HEK293 (cell line): Measurements from ENCODE around the gene MAP3K4.
A peak's percentile ranks its signal among the peaks of the same experiment; 100 is the strongest.
"Not testable (repeated sequence)": the region's sequence is repeated elsewhere in the genome, so short reads cannot be mapped to it uniquely, and the experiment has no call there.

ENCODE experiments used
- CTCF ChIA-PET: fragments of 350-600 bp; formaldehyde crosslinking; extraction: SDS; loops from one replicate; lab custom pipeline; 2021; ENCODE audit warnings: antibody characterized with exemption; lab: Yijun Ruan, JAX
- POLR2A ChIA-PET: fragments of 300-600 bp; formaldehyde crosslinking; extraction: SDS; loops from one replicate; lab custom pipeline; 2020; ENCODE audit warnings: antibody characterized with exemption, inconsistent platforms; lab: Yijun Ruan, JAX
- H3K27ac ChIP-seq: fragments of 200-500 bp; sonication (Bioruptor generic); 2 replicates; pipeline ENCODE4 v1.5.1; 2014; ENCODE audit warnings: low read depth, low read length, control low read depth, inconsistent platforms; ENCODE audit errors: extremely low read depth
- H3K36me3 ChIP-seq, 2 experiments: fragments of 200-500 bp in 1 of 2; sonication (Bioruptor generic) in 1 of 2; 1 replicate in 1 of 2; 2 replicates in 1 of 2; pipeline ENCODE4 v1.5.1; 2014 to 2017; ENCODE audit warnings: inconsistent platforms in 2 of 2, low read length in 2 of 2; ENCODE audit not compliant: control insufficient read depth in 2 of 2, insufficient read depth in 1 of 2
- H3K4me1 ChIP-seq: fragments of 200-500 bp; sonication (Bioruptor generic); 2 replicates; pipeline ENCODE4 v1.5.1; 2014; ENCODE audit warnings: mild to moderate bottlenecking, low read length, inconsistent platforms; ENCODE audit not compliant: control insufficient read depth, insufficient read depth
- H3K4me3 ChIP-seq: 2 replicates; pipeline ENCODE4 v1.5.1; 2011; ENCODE audit warnings: low read depth, mild to moderate bottlenecking, control low read depth, low read length, moderate library complexity
- H3K9me3 ChIP-seq: fragments of 200-500 bp; sonication (Bioruptor generic); 2 replicates; pipeline ENCODE4 v1.5.1; 2014; ENCODE audit warnings: low read depth, low read length, inconsistent platforms; ENCODE audit not compliant: control insufficient read depth, insufficient read depth
- ATF2 ChIP-seq: fragments of 450-650 bp; formaldehyde crosslinking; IDR thresholded peaks from 2 replicates; pipeline ENCODE4 v1.5.1; 2016; ENCODE audit warnings: missing biosample characterization, missing genetic modification characterization, low read depth
- BCL11B ChIP-seq: fragments of 450-650 bp; formaldehyde crosslinking; IDR thresholded peaks from 2 replicates; pipeline ENCODE4 v1.5.1; 2016; ENCODE audit warnings: low read depth, missing biosample characterization, missing genetic modification characterization
- HOXA7 ChIP-seq: sonication (generic); formaldehyde crosslinking; IDR thresholded peaks from 2 replicates; pipeline ENCODE4 v1.8.1; 2022; ENCODE audit warnings: missing genetic modification reagents, borderline replicate concordance
- HOXC10 ChIP-seq: sonication (generic); formaldehyde crosslinking; IDR thresholded peaks from 2 replicates; pipeline ENCODE4 v1.8.1; 2023; ENCODE audit warnings: mild to moderate bottlenecking, missing genetic modification reagents
- KLF7 ChIP-seq: fragments of 450-650 bp; formaldehyde crosslinking; IDR thresholded peaks from 2 replicates; pipeline ENCODE4 v1.5.1; 2016; ENCODE audit warnings: missing biosample characterization, missing genetic modification characterization, borderline replicate concordance
- OSR2 ChIP-seq: fragments of 450-650 bp; formaldehyde crosslinking; IDR thresholded peaks from 2 replicates; pipeline ENCODE4 v1.5.1; 2016; ENCODE audit warnings: missing biosample characterization, missing genetic modification characterization
- SETDB1 ChIP-seq: IDR thresholded peaks from one replicate; pipeline ENCODE4 v1.6.1; 2017; ENCODE audit warnings: mild to moderate bottlenecking, low read length, moderate library complexity, mixed read lengths; ENCODE audit not compliant: insufficient read length
- WT1 ChIP-seq: fragments of 450-650 bp; formaldehyde crosslinking; IDR thresholded peaks from 2 replicates; pipeline ENCODE4 v1.5.1; 2016; ENCODE audit warnings: missing biosample characterization, missing genetic modification characterization
- ZNF146 ChIP-seq: fragments of 450-650 bp; formaldehyde crosslinking; IDR thresholded peaks from 2 replicates; pipeline ENCODE4 v1.5.1; 2016; ENCODE audit warnings: missing biosample characterization, missing genetic modification characterization
- ZNF341 ChIP-seq: fragments of 450-650 bp; formaldehyde crosslinking; IDR thresholded peaks from 2 replicates; pipeline ENCODE4; 2016; ENCODE audit warnings: low read depth, missing biosample characterization, missing genetic modification characterization
- ZNF354C ChIP-seq: fragments of 450-650 bp; formaldehyde crosslinking; IDR thresholded peaks from 2 replicates; pipeline ENCODE4 v1.5.1; 2016; ENCODE audit warnings: missing biosample characterization, missing genetic modification characterization, low read depth, borderline replicate concordance
- ZNF37A ChIP-seq: fragments of 450-650 bp; IDR thresholded peaks from 2 replicates; pipeline ENCODE4 v1.5.1; 2018; ENCODE audit warnings: missing biosample characterization, missing genetic modification characterization
- ZNF391 ChIP-seq: fragments of 450-650 bp; formaldehyde crosslinking; IDR thresholded peaks from 2 replicates; pipeline ENCODE4 v1.5.1; 2016; ENCODE audit warnings: low read depth, missing biosample characterization, missing genetic modification characterization, borderline replicate concordance
- ZNF404 ChIP-seq: fragments of 450-650 bp; formaldehyde crosslinking; IDR thresholded peaks from 2 replicates; pipeline ENCODE4 v1.5.1; 2017; ENCODE audit warnings: missing biosample characterization, missing genetic modification characterization
- ZNF530 ChIP-seq: fragments of 450-650 bp; formaldehyde crosslinking; IDR thresholded peaks from 2 replicates; pipeline ENCODE4 v1.5.1; 2016; ENCODE audit warnings: low read depth, missing biosample characterization, missing genetic modification characterization
- ZNF791 ChIP-seq: fragments of 450-650 bp; formaldehyde crosslinking; IDR thresholded peaks from 2 replicates; pipeline ENCODE4 v1.5.1; 2016; ENCODE audit warnings: missing biosample characterization, missing genetic modification characterization
- ZNF837 ChIP-seq: fragments of 450-650 bp; formaldehyde crosslinking; IDR thresholded peaks from 2 replicates; pipeline ENCODE4 v1.5.1; 2016; ENCODE audit warnings: missing biosample characterization, missing genetic modification characterization
- ZNF843 ChIP-seq: fragments of 450-650 bp; formaldehyde crosslinking; IDR thresholded peaks from 2 replicates; pipeline ENCODE4 v1.5.1; 2016; ENCODE audit warnings: missing biosample characterization, missing genetic modification characterization
- TF ChIP-seq, protein P1 (sequence below): fragments of 450-650 bp; formaldehyde crosslinking; IDR thresholded peaks from 2 replicates; pipeline ENCODE4; 2016; ENCODE audit warnings: missing biosample characterization, missing genetic modification characterization
- TF ChIP-seq, protein P2 (sequence below): IDR thresholded peaks from 2 replicates; pipeline ENCODE4 v1.6.1; 2011; ENCODE audit warnings: mild to moderate bottlenecking, low read depth, low read length, borderline replicate concordance

The MAP3K4 gene

GRCh38 chr6:161117942-161118341 is 126.4 kb downstream of the MAP3K4 start:
- ChIA-PET POLR2A (no interaction called here), CTCF (interaction anchor here (0.7 kb wide), 2 partner anchors 9 to 16 kb away, joined by 4 to 5 read pairs; no protein-coding TSS in a partner anchor)
- H3K9me3 ChIP-seq, result no peaks in the 10 kb centered on the region
- no peaks in the 10 kb centered on the region for H3K4me1 ChIP-seq
- H3K27ac ChIP-seq, result no peak overlapping the region
- no peak for TF ChIP-seq OSR2 (tag by site-specific recombination)
- TF ChIP-seq, protein P1, sequence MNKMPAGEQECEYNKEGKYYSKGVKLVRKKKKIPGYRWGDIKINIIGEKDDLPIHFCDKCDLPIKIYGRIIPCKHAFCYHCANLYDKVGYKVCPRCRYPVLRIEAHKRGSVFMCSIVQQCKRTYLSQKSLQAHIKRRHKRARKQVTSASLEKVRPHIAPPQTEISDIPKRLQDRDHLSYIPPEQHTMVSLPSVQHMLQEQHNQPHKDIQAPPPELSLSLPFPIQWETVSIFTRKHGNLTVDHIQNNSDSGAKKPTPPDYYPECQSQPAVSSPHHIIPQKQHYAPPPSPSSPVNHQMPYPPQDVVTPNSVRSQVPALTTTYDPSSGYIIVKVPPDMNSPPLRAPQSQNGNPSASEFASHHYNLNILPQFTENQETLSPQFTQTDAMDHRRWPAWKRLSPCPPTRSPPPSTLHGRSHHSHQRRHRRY (tag by site-specific recombination), result no peak
- no peak for TF ChIP-seq HOXA7 (CRISPR knock-in tag)
- no peak for TF ChIP-seq ZNF791 (tag by site-specific recombination)
- TF ChIP-seq, protein P2, sequence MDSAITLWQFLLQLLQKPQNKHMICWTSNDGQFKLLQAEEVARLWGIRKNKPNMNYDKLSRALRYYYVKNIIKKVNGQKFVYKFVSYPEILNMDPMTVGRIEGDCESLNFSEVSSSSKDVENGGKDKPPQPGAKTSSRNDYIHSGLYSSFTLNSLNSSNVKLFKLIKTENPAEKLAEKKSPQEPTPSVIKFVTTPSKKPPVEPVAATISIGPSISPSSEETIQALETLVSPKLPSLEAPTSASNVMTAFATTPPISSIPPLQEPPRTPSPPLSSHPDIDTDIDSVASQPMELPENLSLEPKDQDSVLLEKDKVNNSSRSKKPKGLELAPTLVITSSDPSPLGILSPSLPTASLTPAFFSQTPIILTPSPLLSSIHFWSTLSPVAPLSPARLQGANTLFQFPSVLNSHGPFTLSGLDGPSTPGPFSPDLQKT, result no peak
- TF ChIP-seq ZNF530, result no peak
- no peak for TF ChIP-seq ZNF404 (tag by site-specific recombination)
- no peak for TF ChIP-seq HOXC10 (CRISPR knock-in tag)
- no peak for TF ChIP-seq ZNF146 (tag by site-specific recombination)
- TF ChIP-seq ZNF391 (tag by site-specific recombination), result no peak
- no peak for TF ChIP-seq ZNF341
- TF ChIP-seq KLF7, result no peak
- no peak for TF ChIP-seq BCL11B (tag by site-specific recombination)
- TF ChIP-seq ZNF837 (tag by site-specific recombination), result no peak
- TF ChIP-seq ATF2 (tag by site-specific recombination), result no peak
- no peak for TF ChIP-seq ZNF843
- no peak for TF ChIP-seq ZNF354C (tag by site-specific recombination)
- TF ChIP-seq ZNF37A (tag by site-specific recombination), result no peak
- no peak for TF ChIP-seq WT1 (tag by site-specific recombination)
- H3K36me3 ChIP-seq, result peaks cover 0 to 71% of the 10 kb centered on the region in 2 experiments; a peak in 1 of 3 replicates
- no peak overlapping the region for H3K4me3 ChIP-seq

- POLR2A ChIA-PET, H3K9me3 ChIP-seq, H3K4me3 ChIP-seq, H3K27ac ChIP-seq: not testable (repeated sequence)
- peaks cover 0 to 22% of the 10 kb centered on the region in 2 experiments; a peak in 1 of 3 replicates for H3K36me3 ChIP-seq
- peak; percentile 19 for TF ChIP-seq SETDB1
- TF ChIP-seq, all 188 proteins: peak for 1; not testable (repeated sequence) for 187
- CTCF ChIA-PET, result interaction anchor here (0.7 to 3.4 kb wide), 3 partner anchors 9 to 249 kb away, joined by 3 to 16 read pairs (median 3); no protein-coding TSS in a partner anchor
- H3K4me1 ChIP-seq, result not testable (repeated sequence)
Observed at GRCh38 chr6:161123319-161123718, 131.8 kb downstream of the MAP3K4 start.

DNA sequence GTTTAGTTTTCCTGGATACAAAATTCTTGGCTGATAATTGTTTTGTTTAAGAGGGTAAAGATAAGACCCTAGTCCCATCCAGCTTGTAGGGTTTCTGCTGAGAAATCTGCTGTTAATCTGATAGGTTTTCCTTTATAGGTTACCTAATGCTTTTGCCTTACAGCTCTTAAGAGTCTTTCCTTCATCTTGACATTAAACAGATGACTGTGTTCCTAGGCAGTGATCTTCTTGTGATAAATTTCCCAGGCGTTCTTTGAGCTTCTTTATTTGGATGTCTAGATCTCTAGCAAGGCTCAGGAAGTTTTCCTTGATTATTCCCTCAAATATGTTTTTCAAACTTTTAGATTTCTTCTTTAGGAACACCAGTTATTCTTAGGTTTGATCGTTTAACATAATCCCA is 134.0 kb downstream of the MAP3K4 start:
- peaks cover 0 to 12% of the 10 kb centered on the region in 2 experiments; a peak in 1 of 3 replicates for H3K36me3 ChIP-seq
- ChIA-PET POLR2A (no interaction called here), CTCF (interaction anchor here (3.4 kb wide), 1 partner anchor 245 kb away, joined by 16 read pairs; no protein-coding TSS in a partner anchor)
- TF ChIP-seq SETDB1 (peak; percentile 19), BCL11B (tag by site-specific recombination) (no peak)
- H3K4me3 ChIP-seq, result no peak overlapping the region
- H3K4me1 ChIP-seq, result no peaks in the 10 kb centered on the region
- no peak overlapping the region for H3K27ac ChIP-seq
- H3K9me3 ChIP-seq, result no peaks in the 10 kb centered on the region
